T-helper 22 cell (primary cell): ENCODE data around the gene MYLK4.

Experiments used
- DNase-seq: peaks from one replicate; pipeline ENCODE4 v3.0.0-alpha.2; 2020; ENCODE audit warnings: low read depth

Gene MYLK4

DNA sequence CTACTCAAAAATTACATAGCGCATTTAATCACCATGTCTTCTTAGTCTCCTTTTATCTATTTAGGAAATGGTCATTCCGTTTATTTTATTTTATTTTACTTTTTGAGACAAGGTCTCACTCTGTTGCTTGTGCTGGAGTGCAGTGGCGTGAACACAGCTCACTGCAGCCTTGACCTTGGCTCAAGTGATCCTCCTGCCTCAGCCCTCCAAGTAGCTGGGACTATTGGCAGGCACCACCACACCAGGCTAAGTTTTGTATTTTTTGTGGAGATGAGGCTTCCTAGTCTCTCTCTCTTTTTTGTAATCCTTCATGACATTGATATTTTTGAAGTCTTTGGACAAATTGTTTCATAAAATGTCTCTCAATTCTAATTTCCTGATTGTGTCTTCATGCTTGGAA, 4.7 kb upstream of the MYLK4 start:
- DNase-seq: no peak

DNA sequence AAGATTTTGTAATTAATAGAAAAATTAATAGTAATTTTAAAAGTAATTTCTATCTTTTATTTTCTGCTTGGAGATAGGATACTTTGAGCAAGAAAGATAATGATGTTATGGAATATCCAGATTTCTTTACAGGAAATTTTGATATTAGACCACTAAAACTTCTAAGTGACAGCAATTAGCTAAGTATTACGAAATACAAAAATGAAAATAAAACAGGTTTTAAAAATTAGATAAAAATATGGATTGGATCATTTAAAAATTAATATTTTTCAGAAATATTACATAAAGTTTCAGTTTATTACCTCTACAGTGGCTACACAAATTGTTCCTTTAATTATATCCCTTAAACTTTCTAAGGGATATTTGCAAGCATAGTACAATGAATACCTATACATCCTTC, 4.2 kb upstream of the MYLK4 start:
- DNase-seq: no peak

DNA sequence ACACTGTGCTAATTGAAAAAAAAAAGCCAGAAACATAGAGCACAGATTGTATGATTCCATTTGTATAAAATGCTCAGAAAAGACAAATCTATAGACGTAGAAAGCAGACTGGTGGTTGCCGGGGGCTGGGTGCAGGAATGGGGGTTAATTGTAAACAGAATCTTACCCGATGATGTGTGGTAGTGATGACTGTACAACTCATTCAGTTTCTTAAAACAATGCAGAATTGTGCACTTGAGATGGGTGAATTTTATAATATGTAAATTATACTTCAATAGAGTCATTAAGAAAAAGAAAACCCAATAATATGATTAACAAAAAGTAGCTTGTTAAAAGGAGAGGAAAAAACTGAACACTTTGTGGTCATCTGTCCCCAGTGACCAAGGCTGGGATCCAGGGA, 3.7 kb upstream of the MYLK4 start:
- no peak for DNase-seq

DNA sequence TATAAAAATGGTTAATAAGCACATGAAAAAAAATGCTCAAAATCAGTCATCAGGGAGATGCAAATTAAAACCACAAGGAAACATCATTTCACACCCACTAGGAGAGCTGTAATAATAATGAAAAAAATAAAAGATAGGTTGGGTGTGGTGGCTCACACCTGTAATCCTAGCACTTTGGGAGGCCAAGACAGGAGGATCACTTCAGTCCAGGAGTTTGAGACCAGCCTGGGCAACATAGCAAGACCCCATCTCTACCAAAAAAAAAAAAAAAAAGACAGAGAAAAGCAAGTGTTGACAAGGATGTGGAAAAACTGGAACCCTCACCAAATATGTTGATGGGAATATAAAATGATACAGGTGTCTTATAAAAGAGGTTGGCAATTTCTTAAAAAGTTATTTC, 3.0 kb upstream of the MYLK4 start:
- DNase-seq: no peak

DNA sequence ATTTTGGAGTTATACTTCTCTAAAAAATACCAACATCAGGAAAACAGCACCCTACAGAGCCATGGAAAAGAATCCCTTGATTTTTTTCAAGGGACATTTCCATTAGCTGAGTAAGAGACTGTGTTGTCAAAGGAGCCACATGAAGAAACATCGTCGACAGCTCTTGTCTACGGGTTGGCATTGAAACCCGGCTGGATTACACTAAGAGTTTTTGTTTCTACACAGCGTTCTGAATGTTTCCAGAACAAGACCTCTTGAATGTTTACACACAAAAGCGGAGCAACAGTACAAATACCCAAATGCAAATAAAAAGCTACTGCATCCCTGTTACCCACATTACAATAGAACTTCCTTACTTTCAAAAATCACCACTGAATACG, 2.4 kb upstream of the MYLK4 start:
- no peak for DNase-seq

DNA sequence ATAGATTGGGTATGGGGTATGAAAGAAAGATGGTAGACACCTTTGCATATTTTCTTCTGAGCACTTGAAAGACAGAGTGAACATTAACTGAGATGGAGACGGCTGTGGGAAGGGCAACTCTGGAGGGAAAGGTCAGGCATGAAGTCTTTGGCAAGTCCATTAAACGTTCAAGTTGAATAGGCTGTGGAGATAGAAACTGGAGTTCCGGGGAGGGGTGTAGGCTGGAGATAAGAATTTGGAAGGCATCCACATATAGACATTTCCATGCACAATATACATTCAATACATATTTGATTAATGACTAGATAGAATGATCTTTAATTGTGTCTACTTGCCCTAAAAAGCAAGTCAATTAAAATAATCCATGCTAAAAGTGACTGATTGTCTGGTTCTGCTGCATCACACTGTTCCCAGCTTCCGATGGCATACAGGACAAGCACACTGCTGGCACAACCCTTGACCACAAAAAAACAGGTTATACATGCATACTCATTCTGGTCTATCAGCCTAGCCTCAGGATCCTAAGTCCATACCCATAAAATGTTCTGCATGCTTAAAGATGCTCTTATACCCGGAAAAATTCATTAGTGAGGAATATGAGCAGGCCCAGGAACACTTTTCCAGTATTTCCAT, 1.9 kb upstream of the MYLK4 start:
- no peak for DNase-seq

DNA sequence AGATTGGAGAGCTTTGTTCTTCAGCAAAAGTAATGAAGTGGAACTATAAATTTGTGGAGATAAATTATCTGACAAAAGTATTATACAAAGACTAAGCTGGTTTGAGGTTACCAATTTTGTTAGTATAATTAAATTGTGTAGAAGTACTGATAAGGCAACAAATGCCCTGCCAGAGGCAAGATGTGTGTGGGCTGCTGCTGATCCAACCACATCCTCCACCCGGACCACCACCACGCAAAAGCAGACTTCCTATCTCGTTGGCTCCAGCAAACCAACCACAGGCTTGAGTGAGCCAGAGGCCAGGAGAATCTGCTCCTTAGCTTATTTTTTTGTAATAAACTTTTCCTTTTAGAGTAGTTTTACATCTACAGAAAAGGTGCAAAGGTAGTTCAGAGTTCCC, 1.1 kb upstream of the MYLK4 start:
- no peak for DNase-seq

DNA sequence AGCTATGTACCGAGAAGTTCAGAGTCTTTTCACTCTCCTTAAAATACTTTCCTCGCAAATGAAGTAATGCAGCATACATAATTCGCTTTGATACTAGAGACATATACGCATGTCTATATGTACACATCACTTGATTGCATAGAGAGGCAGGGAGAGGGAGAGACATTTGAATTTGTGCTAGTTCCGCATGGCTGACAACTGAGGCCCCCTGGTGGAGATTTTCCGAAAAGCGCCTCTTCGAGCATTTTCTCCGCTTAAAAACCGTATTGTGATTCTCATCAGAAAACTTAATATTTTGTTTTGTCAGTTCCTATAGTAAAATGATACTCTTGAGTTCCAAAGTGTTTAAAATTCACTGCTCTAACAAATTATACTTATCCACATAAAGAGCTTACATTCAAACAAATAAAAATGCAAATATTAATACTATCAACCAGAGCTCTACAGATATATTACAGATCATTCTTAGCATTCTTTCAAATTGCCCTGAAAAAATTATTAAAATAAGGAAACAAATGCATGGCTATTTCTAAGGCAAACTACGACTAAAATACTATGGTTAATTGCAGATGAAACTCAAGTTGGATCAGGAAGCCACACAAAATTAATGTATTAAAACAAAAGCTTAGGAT, 637 bp downstream of the MYLK4 start:
- DNase-seq: no peak

DNA sequence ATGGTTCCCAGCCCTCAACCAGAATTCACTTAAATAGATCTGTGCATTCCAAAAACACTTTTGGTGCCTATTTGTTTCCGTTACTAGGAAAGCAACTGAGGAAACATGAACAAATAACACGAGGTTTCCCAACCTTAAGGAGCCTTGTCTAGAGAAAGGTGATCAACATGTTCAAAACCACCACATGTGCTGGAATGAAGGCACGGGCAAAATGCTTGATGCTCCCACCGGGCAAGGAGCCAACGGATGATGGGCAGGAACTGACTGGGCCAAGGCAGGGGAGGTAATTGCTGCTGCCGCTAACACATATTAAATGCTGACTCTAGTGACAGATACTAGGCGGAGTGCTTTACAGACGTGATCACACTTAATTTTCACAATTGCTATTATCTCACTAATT, 2.5 kb downstream of the MYLK4 start:
- DNase-seq: no peak

DNA sequence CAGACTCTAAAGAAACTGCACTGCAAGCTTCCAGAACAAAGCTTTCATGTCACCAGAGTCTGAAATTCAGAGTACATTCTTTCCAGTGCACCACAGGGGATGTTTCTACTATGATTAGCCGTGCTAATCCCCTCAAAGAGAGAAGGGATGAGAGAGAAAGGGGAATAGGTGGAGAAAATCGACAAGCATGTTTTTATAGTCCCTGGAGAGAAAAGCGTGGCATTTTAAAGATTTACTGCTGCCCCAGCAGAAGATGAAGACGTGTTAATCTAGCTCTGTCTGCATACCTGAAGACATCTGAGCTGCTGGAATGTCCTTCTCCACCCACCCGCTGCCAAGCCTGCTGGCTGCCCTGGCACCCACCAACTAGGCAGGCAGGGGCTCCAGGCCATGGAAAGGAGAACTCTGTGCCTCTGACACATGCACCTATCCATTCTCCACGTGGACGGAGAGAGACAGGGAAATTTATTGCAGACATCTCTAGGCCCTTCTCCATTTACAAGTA, 4.1 kb downstream of the MYLK4 start:
- no peak for DNase-seq

DNA sequence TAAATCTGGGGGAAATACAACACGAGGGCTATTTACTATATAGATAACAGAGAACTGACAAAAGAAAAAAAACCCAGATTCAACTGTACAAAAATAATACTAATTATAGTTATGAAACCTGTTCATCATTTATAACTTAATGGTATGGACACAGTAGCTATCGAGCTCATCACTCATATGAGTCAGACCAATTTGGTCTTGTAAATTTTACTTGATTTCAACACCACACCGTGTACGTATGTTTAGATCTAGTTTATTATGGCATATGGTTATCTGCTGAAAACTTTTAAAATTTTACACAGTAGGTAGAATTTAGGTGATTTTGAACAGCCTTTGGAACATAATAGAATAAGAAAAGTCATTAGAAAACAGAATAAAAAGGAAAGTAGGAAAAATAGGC, 5.5 kb downstream of the MYLK4 start:
- DNase-seq: no peak

DNA sequence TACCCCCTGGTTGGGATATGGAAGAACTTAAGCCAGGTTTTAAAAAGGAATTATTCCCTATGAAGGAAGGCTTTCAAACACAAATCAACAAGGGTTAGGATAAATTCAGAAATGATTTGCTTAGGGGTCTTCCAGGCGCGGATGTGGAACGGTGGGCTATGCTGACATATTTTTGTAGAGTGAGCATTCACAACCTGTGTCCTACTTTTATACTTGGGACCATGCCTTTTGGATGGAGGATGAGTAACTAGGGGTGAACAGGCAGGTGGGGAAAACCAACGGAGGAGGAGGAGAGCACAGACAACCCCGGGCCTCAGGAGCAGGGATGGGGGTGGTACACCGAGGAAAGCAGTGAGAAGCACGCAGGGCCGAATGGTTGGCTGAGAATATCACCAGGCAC, 5.9 kb downstream of the MYLK4 start:
- DNase-seq: no peak

DNA sequence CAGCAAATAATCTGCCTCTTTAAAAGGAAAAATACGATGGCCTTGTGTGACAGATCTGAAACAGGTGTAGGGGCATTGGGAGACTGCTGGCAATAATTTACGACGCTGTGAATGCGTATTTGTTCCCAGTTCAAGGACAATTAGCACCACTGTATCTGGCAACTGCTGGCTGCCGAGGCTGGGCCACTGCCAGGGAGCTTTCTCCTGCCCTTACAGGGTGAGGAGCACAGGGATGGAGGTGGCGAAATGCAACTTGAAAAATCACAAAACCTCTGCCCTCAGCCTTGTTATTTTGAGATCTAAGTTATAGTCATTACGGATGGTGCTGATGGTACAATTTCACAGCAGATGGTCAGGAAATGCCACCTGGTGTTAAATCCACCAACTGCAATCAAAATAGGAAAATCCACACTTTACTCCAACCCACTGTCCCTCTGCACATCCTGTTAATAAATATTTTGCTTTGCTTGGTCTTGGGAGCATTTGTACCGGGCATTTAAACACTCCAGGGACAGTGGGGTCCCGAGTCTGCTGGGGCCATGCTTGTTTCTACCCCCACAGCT, 6.4 kb downstream of the MYLK4 start:
- no peak for DNase-seq

DNA sequence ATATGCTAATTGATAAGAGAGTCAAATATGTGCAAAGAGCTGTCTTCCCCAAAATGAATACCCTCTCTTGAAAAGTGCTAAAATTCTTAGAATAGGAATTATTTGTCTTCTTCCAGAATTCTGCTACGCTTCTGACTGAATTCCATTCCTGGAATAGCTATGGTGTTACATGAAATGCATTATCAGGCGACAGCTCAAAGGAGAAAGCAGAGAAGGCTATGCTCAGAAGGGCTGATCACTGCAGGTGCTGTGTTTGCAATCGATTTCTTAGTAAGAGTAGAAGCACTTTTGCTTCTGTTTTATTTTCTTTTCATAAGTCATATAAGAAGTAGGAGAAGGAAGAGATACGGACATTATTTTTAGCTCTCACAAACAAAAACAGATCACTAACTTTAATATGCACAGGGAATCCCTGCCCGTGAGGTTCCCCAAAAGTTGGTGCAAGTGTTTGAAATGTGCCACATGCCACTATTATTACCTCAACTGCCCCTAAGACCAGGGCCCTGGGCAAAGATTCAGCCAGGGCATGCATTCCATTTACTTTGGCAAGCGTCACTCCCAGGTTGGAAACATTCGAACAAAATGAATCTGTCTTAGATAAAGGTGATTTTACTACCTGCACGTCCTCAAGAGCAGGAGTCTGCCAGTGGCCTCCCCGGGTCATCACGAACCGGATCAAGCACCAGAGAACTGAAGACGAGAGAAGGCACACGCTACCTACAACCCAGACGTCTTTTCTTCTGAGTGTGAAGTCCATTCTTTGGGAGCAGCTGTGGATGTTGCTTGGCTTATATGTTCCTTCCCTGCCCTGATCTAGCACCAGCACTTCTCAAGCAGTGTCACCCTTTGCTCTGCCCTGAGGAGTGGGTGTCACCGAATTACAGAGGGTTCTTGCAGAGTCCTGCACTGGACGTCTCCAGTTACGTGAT, 7.2 kb downstream of the MYLK4 start:
- no peak for DNase-seq

DNA sequence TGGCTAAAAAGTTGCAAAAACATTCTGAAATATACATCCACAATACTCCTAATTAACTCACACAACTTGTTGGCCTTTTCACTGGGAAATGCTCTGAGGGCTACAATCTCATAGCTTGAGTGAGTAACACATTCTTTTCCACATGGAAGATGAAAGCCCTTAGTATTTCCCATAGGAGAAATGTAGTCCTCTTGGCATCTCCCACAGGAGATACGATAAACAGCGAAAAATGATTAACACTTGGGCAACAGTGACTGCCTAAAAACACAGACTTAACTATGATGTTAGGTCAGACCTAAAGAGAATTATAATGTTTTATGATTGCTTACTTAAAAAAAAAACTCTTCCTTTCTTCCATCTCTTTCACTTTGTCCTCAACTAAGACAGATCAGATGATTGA, 9.0 kb downstream of the MYLK4 start:
- DNase-seq: no peak

DNA sequence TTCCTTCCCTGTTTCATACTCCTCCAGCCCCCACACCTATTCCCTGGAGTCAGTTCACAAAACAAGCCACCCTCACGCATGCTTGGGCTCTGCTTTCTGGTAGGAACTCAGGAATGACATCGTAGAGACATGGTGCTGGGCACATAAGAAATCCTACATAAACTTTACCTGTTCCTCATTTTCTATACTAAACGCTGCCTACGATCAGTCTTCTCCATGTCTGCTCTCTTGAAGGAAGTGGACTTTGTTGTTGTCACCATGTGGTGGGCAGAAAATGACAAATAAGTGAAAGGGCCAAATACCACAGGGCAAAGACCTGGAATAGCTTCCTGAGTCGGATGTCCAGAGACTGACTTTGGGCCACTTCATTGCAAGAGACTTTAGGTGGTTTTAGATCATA, 10.1 kb downstream of the MYLK4 start:
- no peak for DNase-seq

DNA sequence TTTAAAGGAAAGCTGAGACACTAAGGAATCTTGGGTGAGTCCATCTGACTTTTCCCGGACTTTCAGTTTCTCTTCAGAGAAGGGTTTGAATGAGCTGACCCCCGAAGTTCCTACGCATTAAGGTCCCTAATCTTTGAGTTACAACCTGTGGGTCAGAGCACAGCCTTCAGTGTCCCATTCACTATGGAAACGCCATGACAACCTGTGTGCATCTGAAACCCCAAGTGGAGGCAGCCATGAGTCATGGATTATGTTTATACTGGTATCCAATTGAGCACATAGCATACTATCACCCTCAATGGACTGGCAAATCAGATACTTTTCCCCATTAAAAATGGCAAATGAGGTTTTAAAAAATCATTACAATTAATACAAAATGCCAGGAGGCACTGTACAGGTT, 11.4 kb downstream of the MYLK4 start:
- no peak for DNase-seq

DNA sequence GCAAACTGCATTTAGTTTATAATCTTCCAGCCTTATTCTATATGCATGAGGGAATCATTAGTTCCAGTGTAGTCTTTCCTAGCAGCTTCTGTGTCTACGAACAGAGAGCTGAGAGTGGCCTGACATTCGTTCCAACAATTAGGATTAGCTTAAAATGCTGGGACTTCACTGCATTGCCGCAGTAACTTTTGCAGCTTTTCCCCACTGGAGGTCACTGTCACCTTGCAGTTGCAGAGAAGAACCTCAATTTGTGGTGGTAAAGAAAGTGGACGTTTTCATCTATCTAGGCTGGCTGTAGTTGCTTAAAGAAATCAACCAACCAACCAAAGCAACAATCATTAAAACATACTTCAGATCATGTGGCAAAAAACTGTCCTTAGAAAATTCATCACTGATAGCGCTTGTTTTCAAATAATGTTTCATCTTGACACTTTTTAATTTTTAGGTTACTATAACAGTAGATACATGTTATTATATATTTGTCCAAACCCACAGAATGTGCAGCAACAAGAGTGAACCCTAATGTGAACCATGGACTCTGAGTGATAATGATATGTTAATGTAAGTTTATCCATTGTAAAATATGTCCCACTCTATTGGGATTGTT, 12.2 kb downstream of the MYLK4 start:
- DNase-seq: no peak

DNA sequence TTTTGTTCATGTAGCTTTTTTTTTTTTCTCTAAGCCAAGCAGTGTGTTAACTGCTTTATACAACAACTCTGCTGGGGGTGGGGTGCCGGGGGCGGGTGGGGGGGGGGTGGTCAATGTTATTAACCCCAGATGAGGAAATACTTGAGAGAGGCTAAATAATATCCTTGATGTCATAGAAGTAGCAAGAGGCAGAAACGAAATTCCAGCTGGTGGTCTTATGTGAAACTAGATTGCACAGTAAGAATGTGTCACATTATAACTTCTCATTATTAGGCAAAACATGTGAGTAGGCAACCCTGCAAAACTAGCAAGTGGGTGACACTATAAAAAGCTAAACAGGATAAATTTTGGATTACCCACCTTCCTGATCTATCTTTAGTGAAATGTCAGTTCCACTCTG, 12.8 kb downstream of the MYLK4 start:
- DNase-seq: no peak

DNA sequence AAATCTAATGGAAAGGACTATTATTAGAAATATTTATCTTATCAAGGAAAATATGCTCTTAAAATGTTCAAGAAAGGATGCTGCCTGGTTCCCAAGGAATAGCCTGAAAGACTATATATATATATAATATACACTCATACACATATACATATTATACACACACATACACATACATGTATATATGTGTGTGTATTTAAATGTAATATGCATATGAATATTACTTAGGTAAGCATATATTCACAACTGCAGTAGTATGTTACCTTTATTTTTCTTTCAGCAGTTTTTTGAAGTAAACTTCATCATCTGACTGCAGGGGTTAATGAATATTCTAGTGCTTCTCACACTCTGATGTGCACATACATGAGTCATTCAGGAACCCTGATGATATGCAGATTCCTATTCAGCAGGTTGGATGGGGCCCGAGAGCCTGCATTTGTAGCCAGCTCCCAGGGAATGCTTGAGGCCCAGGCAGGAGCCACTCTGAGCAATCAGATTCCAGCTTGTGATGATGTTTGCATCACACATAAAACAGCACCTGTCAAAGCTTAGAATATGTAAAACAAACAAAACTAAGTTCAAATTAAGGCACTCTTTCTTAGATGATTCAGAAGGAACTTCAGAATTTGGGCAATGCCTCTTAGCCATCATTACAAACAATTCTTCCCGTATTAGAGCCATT, 16.1 kb downstream of the MYLK4 start:
- no peak for DNase-seq

DNA sequence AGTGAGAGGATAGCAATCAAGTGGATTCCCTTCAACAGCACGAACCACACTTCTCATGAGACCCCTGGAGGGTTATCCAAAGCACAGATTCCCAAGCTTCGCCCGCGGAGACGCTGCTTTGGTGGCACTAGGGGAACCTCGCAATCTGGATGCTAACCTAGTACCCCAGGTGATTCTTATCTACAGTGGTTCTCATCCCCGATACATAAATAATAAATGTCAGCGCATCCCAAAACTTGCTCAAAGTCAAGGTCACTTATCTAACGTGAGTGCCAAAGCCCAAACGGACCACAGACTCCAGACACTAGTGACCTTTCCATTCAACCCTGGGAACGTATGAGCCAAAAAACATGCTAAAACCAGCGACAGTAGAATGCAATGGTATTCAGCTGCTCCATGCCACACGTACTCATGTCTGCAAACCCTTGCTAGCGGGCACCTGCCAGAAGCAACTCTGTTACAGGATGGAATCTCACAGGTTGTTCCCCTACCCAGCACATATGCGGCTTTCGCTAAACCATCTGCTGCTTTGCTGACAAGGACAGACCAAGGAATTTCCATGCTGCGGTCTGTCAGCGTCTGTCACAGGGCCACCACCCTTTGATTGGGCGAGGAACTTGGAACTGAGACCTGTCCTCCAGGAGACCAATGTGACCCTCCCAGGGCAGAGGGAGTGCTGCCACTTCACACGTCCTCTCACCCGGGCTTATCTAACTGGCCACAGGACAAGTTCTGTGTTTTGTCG, 16.8 kb downstream of the MYLK4 start:
- no peak for DNase-seq
